Stromal cell of bone marrow (primary cell): Measurements from ENCODE around the gene CLCC1.
"Not testable (repeated sequence)": the region's sequence is repeated elsewhere in the genome, so short reads cannot be mapped to it uniquely, and the experiment has no call there.

Experiments used
- DNase-seq: peaks from one replicate; pipeline ENCODE4 v3.0.0-alpha.2; 2012; ENCODE audit warnings: low read depth

Gene CLCC1

GRCh38 chr1:108963052-108963686 is at the start of gene CLCC1:
Gene CLCC1, minus strand, starts transcription at chr1:108963484. Its CDS starts 13,047 bp downstream, at chr1:108950437.
- peak; percentile 83 for DNase-seq

- no peak for DNase-seq
Measured at GRCh38 chr1:109011335-109011734, 48.1 kb upstream of the CLCC1 start.

GRCh38 chr1:108996622-108997021 is 33.3 kb upstream of the CLCC1 start:
- not testable (repeated sequence) for DNase-seq

GRCh38 chr1:108983114-108983513 is 19.8 kb upstream of the CLCC1 start:
- DNase-seq = no peak

GRCh38 chr1:108976658-108977057 is 13.4 kb upstream of the CLCC1 start:
- no peak for DNase-seq

- no peak for DNase-seq
Measured at GRCh38 chr1:108972951-108973350, 9.7 kb upstream of the CLCC1 start.

GRCh38 chr1:108969346-108969745 is 6.1 kb upstream of the CLCC1 start:
- no peak for DNase-seq

GRCh38 chr1:108962681-108963051 is 618 bp downstream of the CLCC1 start:
- no peak for DNase-seq

- DNase-seq = no peak
Measured at GRCh38 chr1:108961752-108962486, 1.4 kb downstream of the CLCC1 start.

- no peak for DNase-seq
Measured at GRCh38 chr1:108961198-108961597, 2.1 kb downstream of the CLCC1 start.

- DNase-seq = no peak
Measured at GRCh38 chr1:108960719-108961118, 2.6 kb downstream of the CLCC1 start.

GRCh38 chr1:108957888-108958287 is 5.4 kb downstream of the CLCC1 start:
- no peak for DNase-seq

- DNase-seq = no peak
Measured at GRCh38 chr1:108955881-108956280, 7.4 kb downstream of the CLCC1 start.

GRCh38 chr1:108955111-108955510 is 8.2 kb downstream of the CLCC1 start:
- no peak for DNase-seq

- DNase-seq = no peak
Measured at GRCh38 chr1:108953452-108953851, 9.8 kb downstream of the CLCC1 start.

GRCh38 chr1:108951242-108951641 is 12.0 kb downstream of the CLCC1 start:
- DNase-seq = no peak

GRCh38 chr1:108949044-108949443 is 14.2 kb downstream of the CLCC1 start:
- no peak for DNase-seq

GRCh38 chr1:108947871-108948525 is 15.3 kb downstream of the CLCC1 start:
- DNase-seq = no peak

GRCh38 chr1:108936170-108936569 is 27.1 kb downstream of the CLCC1 start:
- DNase-seq = no peak

- no peak for DNase-seq
Measured at GRCh38 chr1:108933944-108934343, 29.3 kb downstream of the CLCC1 start.

GRCh38 chr1:108927565-108927964 is 35.7 kb downstream of the CLCC1 start:
- DNase-seq = not testable (repeated sequence)

GRCh38 chr1:108925920-108926319 is 37.4 kb downstream of the CLCC1 start:
- no peak for DNase-seq

- DNase-seq = no peak
Measured at GRCh38 chr1:108916788-108917187, 46.5 kb downstream of the CLCC1 start.
